ENCODE data around the gene PLEKHJ1. TPM values are rescaled to one million over a fixed set of nuclear protein-coding genes. Genes with fewer than 3 reads are reported as not detected.

PLEKHJ1 gene
- total RNA-seq, 2 experiments from 2014 or later = 78.0 to 79.9 TPM

DNA sequence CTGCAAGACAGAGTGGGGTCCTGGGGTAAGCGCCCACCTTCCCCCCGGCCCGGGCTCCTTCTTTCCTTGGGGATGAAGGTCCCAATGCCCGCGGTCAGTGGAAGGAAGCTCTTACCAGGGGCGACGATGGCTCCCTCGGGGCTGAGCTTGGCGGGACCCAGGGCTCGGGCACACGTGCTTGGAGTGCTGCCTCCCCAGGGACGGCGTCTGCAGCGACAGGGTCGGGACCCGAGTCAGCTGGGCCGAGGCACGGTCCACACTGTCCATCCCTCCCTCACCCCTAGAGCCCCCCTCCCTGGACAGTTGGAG, 16.6 kb upstream of the PLEKHJ1 start:
- ATAC-seq = no peak
- Mint-ChIP-seq H3K9me3 (ENCODE audit: insufficient read depth) (no peaks in the 10 kb centered on the region), H3K27me3 (ENCODE audit: low read depth) (peaks cover 13% of the 10 kb centered on the region), H3K4me3 (no peak overlapping the region), H3K27ac (no peak overlapping the region), H3K36me3 (ENCODE audit: low read depth) (peaks cover 4% of the 10 kb centered on the region), H3K4me1 (ENCODE audit: low read depth) (peaks cover 22% of the 10 kb centered on the region)
- ChIA-PET POLR2A (interaction anchor here (1.2 to 3.9 kb wide), 3 partner anchors 14 to 169 kb away, joined by 3 to 19 read pairs (median 6); no protein-coding TSS in a partner anchor), CTCF (interaction anchor here (1.0 to 4.3 kb wide), 3 partner anchors 9 to 21 kb away, joined by 4 to 22 read pairs (median 11); no protein-coding TSS in a partner anchor)
- no peak for DNase-seq

DNA sequence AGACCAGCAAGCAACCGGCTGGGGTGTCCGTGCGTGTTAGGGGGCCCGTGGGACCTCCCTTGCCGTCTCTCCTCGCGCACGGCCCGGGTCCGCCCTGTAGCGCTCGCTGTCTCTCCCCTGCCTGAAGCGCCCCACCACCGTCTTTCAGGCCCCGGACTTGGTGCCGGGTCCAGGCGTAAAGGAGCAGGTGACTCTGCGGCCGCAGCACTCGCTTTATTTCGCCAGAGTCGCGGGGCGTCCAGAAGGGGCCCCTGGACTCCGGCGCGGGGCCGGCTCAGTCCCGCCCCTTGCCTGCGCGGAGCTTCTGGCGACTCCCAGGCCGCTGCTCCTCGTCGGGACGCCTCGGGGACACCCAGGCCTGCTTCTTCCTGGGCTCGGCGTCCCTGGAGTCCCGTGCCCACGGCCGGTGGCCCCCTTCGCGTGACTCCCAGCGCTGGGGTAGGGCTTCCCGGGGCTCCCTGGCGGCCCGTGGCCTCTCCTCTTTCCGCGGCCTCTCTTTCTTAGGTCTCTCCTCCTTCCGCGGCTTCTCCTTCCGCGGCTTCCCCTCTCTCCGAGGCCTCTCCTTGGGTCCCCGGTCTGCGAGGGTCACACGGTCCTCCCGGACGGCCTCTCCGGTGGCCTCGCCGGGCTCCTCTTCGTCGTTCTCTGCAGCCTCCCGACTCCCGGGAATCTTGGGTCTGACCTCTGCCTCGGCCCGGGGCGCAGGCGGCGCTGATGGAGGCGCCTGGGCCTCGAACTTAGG, 16.1 kb upstream of the PLEKHJ1 start:
- Mint-ChIP-seq H3K4me3 (no peak overlapping the region), H3K36me3 (ENCODE audit: low read depth) (peaks cover 7% of the 10 kb centered on the region), H3K27ac (no peak overlapping the region), H3K4me1 (ENCODE audit: low read depth) (peaks cover 18% of the 10 kb centered on the region), H3K27me3 (ENCODE audit: low read depth) (peaks cover 13% of the 10 kb centered on the region), H3K9me3 (ENCODE audit: insufficient read depth) (no peaks in the 10 kb centered on the region)
- POLR2A ChIA-PET = interaction anchor here (2.2 to 3.9 kb wide), 2 partner anchors 13 to 18 kb away, joined by 6 to 19 read pairs; no protein-coding TSS in a partner anchor
- DNase-seq (no peak), ATAC-seq (no peak)
- CTCF ChIA-PET = interaction anchor here (1.0 to 4.3 kb wide), 3 partner anchors 10 to 22 kb away, joined by 4 to 22 read pairs (median 11); no protein-coding TSS in a partner anchor

- H3K36me3 Mint-ChIP-seq (ENCODE audit: low read depth) = peaks cover 13% of the 10 kb centered on the region
- no peak for DNase-seq
- peak; percentile 20 for ATAC-seq
- CTCF ChIA-PET = interaction anchor here (2.7 to 4.3 kb wide), 2 partner anchors 10 to 12 kb away, joined by 11 to 22 read pairs; no protein-coding TSS in a partner anchor
- H3K4me3 Mint-ChIP-seq = no peak overlapping the region
- peaks cover 14% of the 10 kb centered on the region for H3K4me1 Mint-ChIP-seq (ENCODE audit: low read depth)
- no peaks in the 10 kb centered on the region for H3K9me3 Mint-ChIP-seq (ENCODE audit: insufficient read depth)
- H3K27me3 Mint-ChIP-seq (ENCODE audit: low read depth) = peaks cover 13% of the 10 kb centered on the region
- POLR2A ChIA-PET = interaction anchor here (2.2 to 3.9 kb wide), 2 partner anchors 12 to 19 kb away, joined by 6 to 19 read pairs; no protein-coding TSS in a partner anchor
- H3K27ac Mint-ChIP-seq = no peak overlapping the region
Observed at GRCh38 chr19:2251106-2252054, 15.3 kb upstream of the PLEKHJ1 start.

DNA sequence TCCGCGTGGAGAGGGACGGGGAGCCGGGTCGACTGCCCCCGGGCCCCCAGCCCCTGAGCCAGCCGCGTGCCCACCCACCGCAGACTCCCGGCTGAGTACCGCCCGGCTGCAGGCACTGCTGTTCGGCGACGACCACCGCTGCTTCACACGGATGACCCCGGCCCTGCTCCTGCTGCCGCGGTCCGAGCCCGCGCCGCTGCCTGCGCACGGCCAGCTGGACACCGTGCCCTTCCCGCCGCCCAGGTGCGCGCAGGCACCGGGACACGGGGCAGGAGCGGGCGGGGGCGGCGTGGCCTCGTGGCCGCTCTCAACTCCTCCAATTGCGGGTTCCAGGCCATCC, 14.6 kb upstream of the PLEKHJ1 start:
- Mint-ChIP-seq H3K4me3 (no peak overlapping the region), H3K27ac (no peak overlapping the region), H3K9me3 (ENCODE audit: insufficient read depth) (no peaks in the 10 kb centered on the region), H3K4me1 (ENCODE audit: low read depth) (peaks cover 12% of the 10 kb centered on the region), H3K27me3 (ENCODE audit: low read depth) (peaks cover 13% of the 10 kb centered on the region), H3K36me3 (ENCODE audit: low read depth) (peaks cover 18% of the 10 kb centered on the region)
- DNase-seq = no peak
- CTCF ChIA-PET = no interaction called here
- POLR2A ChIA-PET = interaction anchor here (3.9 kb wide), 1 partner anchor 12 kb away, joined by 19 read pairs; no protein-coding TSS in a partner anchor
- ATAC-seq = no peak

DNA sequence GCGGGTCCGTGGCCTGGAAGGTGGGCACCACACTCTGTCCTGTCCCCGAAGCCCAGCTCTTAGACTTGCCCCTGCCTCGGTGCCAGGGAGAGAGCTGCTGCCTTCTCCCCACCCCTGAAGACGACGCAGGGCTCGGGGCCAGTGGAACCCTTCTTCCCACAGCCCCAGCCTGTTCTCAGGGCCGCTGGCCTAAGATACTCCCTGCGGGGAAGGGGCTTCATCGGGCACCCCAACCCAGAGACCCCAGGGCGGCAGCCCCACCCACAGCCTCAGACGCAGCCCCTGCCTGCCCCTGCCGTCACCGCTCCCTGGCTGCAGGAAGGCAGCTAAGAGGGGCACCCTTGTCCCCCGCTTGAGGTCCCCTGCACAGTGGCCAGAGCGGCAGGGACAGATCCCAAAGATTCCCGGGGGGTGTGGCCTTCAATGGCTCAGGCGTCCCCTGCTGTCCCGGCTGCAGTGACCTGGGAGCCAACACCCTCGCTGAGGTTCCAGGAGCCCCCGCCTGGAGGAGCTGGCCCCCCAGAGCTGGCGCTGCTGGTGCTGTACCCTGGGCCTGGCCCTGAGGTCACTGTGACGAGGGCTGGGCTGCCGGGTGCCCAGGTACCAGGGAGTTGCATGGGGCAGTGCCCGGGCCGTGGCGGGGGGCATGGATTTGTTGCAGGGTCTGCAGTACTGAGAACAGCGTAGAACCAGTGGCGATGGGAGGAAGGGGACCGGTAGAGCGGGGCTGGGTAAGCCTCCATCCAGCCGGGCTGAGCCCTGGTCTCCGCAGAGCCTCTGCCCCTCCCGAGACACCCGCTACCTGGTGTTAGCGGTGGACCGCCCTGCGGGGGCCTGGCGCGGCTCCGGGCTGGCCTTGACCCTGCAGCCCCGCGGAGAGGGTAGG, 14.0 kb upstream of the PLEKHJ1 start:
- Mint-ChIP-seq H3K36me3 (ENCODE audit: low read depth) (peaks cover 20% of the 10 kb centered on the region), H3K27me3 (ENCODE audit: low read depth) (peaks cover 13% of the 10 kb centered on the region), H3K4me3 (no peak overlapping the region), H3K9me3 (ENCODE audit: insufficient read depth) (no peaks in the 10 kb centered on the region), H3K4me1 (ENCODE audit: low read depth) (peaks cover 12% of the 10 kb centered on the region), H3K27ac (no peak overlapping the region)
- DNase-seq (no peak), ATAC-seq (no peak)
- ChIA-PET POLR2A (interaction anchor here (1.4 to 3.9 kb wide), 2 partner anchors 10 to 11 kb away, joined by 10 to 19 read pairs; no protein-coding TSS in a partner anchor), CTCF (interaction anchor here (1.0 kb wide), 1 partner anchor 12 kb away, joined by 3 read pairs; no protein-coding TSS in a partner anchor)

DNA sequence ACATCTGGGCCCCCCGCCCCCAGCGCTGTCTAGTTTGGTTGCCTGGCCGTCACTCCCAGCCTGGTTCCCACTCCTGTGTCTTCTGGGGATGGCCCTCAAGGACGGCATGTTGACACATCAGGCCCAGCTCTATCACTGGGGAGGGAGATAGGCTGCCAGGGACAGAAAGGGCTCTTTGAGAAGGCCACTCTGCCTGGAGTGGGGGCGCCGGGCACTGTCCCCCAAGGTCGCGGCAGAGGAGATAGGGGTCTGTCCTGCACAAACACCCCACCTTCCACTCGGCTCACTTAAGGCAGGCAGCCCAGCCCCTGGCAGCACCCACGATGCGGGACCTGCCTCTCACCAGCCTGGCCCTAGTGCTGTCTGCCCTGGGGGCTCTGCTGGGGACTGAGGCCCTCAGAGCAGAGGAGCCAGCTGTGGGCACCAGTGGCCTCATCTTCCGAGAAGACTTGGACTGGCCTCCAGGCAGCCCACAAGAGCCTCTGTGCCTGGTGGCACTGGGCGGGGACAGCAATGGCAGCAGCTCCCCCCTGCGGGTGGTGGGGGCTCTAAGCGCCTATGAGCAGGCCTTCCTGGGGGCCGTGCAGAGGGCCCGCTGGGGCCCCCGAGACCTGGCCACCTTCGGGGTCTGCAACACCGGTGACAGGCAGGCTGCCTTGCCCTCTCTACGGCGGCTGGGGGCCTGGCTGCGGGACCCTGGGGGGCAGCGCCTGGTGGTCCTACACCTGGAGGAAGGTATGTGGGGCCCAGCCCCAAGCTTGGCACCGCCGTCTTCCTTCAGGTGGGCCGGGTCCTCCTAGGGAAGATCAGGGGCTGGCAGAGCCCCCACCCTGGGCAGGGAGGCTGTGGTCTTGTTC, 13.1 kb upstream of the PLEKHJ1 start, which contains the start of gene AMH:
Gene AMH (plus strand): TSS at position 314 of the 857 bp plus-strand sequence. CDS start 10 bp downstream, at position 324.
- no peak for DNase-seq
- peaks cover 12% of the 10 kb centered on the region for H3K4me1 Mint-ChIP-seq (ENCODE audit: low read depth)
- CTCF ChIA-PET = interaction anchor here (1.0 kb wide), 1 partner anchor 13 kb away, joined by 3 read pairs; no protein-coding TSS in a partner anchor
- peaks cover 13% of the 10 kb centered on the region for H3K27me3 Mint-ChIP-seq (ENCODE audit: low read depth)
- POLR2A ChIA-PET = interaction anchor here (0.5 to 1.4 kb wide), 3 partner anchors 9 to 1448 kb away, joined by 3 to 10 read pairs (median 3); no protein-coding TSS in a partner anchor
- no peak within 1 kb of the TSS for H3K4me3 Mint-ChIP-seq
- ATAC-seq = no peak
- peaks cover 26% of the 10 kb centered on the region for H3K36me3 Mint-ChIP-seq (ENCODE audit: low read depth)
- no peak within 1 kb of the TSS for H3K27ac Mint-ChIP-seq
- H3K9me3 Mint-ChIP-seq (ENCODE audit: insufficient read depth) = no peaks in the 10 kb centered on the region

GRCh38 chr19:2248136-2249009, 12.2 kb upstream of the PLEKHJ1 start:
- ChIA-PET CTCF (no interaction called here), POLR2A (interaction anchor here (0.7 to 0.9 kb wide), 2 partner anchors 11 to 22 kb away, joined by 3 read pairs; no protein-coding TSS in a partner anchor)
- no peak for ATAC-seq
- Mint-ChIP-seq H3K27me3 (ENCODE audit: low read depth) (peaks cover 9% of the 10 kb centered on the region), H3K4me3 (no peak overlapping the region), H3K27ac (no peak overlapping the region), H3K36me3 (ENCODE audit: low read depth) (peaks cover 29% of the 10 kb centered on the region), H3K9me3 (ENCODE audit: insufficient read depth) (no peaks in the 10 kb centered on the region), H3K4me1 (ENCODE audit: low read depth) (peaks cover 8% of the 10 kb centered on the region)
- DNase-seq = no peak

DNA sequence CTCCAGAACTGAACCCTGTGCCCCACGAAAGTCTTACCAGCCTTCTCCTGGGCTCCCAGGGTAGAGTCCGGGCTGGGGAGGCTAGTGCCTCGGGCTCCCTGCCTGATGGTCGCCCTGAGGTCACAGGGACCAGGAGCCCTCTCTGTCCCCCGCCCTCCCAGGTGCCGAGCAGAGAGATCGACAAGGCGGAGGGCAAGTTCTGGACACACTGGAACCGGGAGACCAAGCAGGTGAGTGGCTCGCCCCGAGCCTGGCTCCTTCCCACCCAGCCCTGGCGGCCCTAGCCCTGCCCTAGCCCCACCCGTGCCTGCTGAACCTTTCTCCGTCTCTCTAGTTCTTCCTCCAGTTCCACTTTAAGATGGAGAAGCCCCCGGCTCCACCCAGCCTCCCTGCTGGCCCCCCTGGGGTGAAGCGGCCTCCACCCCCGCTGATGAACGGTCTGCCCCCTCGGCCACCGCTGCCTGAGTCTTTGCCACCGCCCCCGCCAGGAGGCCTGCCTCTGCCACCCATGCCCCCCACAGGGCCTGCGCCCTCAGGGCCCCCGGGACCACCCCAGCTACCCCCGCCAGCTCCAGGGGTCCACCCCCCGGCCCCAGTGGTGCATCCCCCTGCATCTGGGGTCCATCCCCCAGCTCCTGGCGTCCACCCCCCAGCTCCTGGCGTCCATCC, 11.4 kb upstream of the PLEKHJ1 start:
- Mint-ChIP-seq H3K9me3 (ENCODE audit: insufficient read depth) (no peaks in the 10 kb centered on the region), H3K27me3 (ENCODE audit: low read depth) (peaks cover 6% of the 10 kb centered on the region), H3K36me3 (ENCODE audit: low read depth) (peaks cover 33% of the 10 kb centered on the region), H3K4me1 (ENCODE audit: low read depth) (peaks cover 9% of the 10 kb centered on the region), H3K4me3 (no peak overlapping the region), H3K27ac (no peak overlapping the region)
- CTCF ChIA-PET = no interaction called here
- POLR2A ChIA-PET = interaction anchor here (0.5 to 0.7 kb wide), 2 partner anchors 10 to 36 kb away, joined by 3 read pairs; no protein-coding TSS in a partner anchor
- ATAC-seq (no peak), DNase-seq (no peak)

GRCh38 chr19:2246801-2247361, 10.8 kb upstream of the PLEKHJ1 start:
- DNase-seq (no peak), ATAC-seq (no peak)
- ChIA-PET CTCF (no interaction called here), POLR2A (interaction anchor here (1.5 kb wide), 1 partner anchor 24 kb away, joined by 5 read pairs; no protein-coding TSS in a partner anchor)
- peaks cover 15% of the 10 kb centered on the region for H3K4me1 Mint-ChIP-seq (ENCODE audit: low read depth)
- peaks cover 4% of the 10 kb centered on the region for H3K27me3 Mint-ChIP-seq (ENCODE audit: low read depth)
- peaks cover 38% of the 10 kb centered on the region for H3K36me3 Mint-ChIP-seq (ENCODE audit: low read depth)
- no peak overlapping the region for H3K4me3 Mint-ChIP-seq
- no peaks in the 10 kb centered on the region for H3K9me3 Mint-ChIP-seq (ENCODE audit: insufficient read depth)
- H3K27ac Mint-ChIP-seq = no peak overlapping the region

All from activated CD8-positive, alpha-beta T cell treated with anti-CD3 and anti-CD28 coated beads, Interleukin-2, amount 10 ng/mL, durations not matched to agents 7 days and 5 days (primary cell).